SK-N-SH (cell line): ENCODE measurements around the gene BMPR1B. TPM values are rescaled to one million over a fixed set of nuclear protein-coding genes. Genes with fewer than 3 reads are reported as not detected.

Experiments
- CTCF ChIA-PET: fragments of 300-600, 350-600 bp; formaldehyde crosslinking; extraction: SDS; loops from one replicate; lab custom pipeline; 2021; lab: Yijun Ruan, JAX
- POLR2A ChIA-PET: fragments of 350-600 bp; sonication (Branson Sonifier 250); formaldehyde crosslinking; extraction: SDS; loops from one replicate; lab custom pipeline; 2020; ENCODE audit warnings: antibody characterized with exemption, inconsistent platforms; lab: Yijun Ruan, JAX
- DNase-seq: peaks from one replicate; pipeline ENCODE4 v3.0.0; 2012
- H2AFZ ChIP-seq: fragments of 200-600 bp; sonication (generic); 2 replicates; pipeline ENCODE4 v1.8.1; 2016; ENCODE audit warnings: antibody characterized with exemption, mild to moderate bottlenecking, low read depth
- H3F3A ChIP-seq: fragments of 200-600 bp; sonication (generic); replicated peaks from 2 replicates; pipeline ENCODE3; 2016; ENCODE audit warnings: antibody characterized with exemption, mild to moderate bottlenecking; ENCODE audit not compliant: insufficient read depth
- H3K27ac ChIP-seq, 2 experiments: fragments of 200-500 bp in 1 of 2; fragments of 200-600 bp in 1 of 2; sonication (Bioruptor generic) in 1 of 2; sonication (generic), shearing (Covaris generic) in 1 of 2; 2 replicates each; pipeline versions ENCODE4 v1.5.1 to v1.6.1; 2014 to 2016; ENCODE audit warnings: low read depth in 2 of 2, inconsistent platforms in 1 of 2, low read length in 1 of 2, mild to moderate bottlenecking in 1 of 2, mixed read lengths in 1 of 2
- H3K27me3 ChIP-seq: fragments of 200-600 bp; sonication (generic), shearing (Covaris generic); 2 replicates; pipeline ENCODE4 v1.6.1; 2016; ENCODE audit warnings: mixed run types; ENCODE audit not compliant: insufficient read depth
- H3K36me3 ChIP-seq, 2 experiments: fragments of 200-500 bp in 1 of 2; fragments of 200-600 bp in 1 of 2; sonication (Bioruptor generic) in 1 of 2; sonication (generic) in 1 of 2; replicated peaks in 1 of 2; 2 replicates each; pipeline versions ENCODE3 to v1.5.1; 2014 to 2016; ENCODE audit warnings: low read length in 1 of 2, mild to moderate bottlenecking in 1 of 2; ENCODE audit not compliant: insufficient read depth in 2 of 2, control insufficient read depth in 1 of 2
- H3K4me1 ChIP-seq, 2 experiments: fragments of 200-500 bp in 1 of 2; fragments of 200-600 bp in 1 of 2; sonication (Bioruptor generic) in 1 of 2; sonication (generic), shearing (Covaris generic) in 1 of 2; 2 replicates each; pipeline versions ENCODE4 v1.5.1 to v1.6.1; 2014 to 2016; ENCODE audit warnings: low read depth in 1 of 2, low read length in 1 of 2, mixed run types in 1 of 2; ENCODE audit not compliant: insufficient read depth in 2 of 2, control insufficient read depth in 1 of 2
- H3K4me2 ChIP-seq: fragments of 200-600 bp; sonication (generic), shearing (Covaris generic); 2 replicates; pipeline ENCODE4 v1.6.1; 2017; ENCODE audit warnings: mixed run types
- H3K4me3 ChIP-seq, 2 experiments: fragments of 200-500 bp in 1 of 2; fragments of 200-600 bp in 1 of 2; sonication (Bioruptor generic) in 1 of 2; sonication (generic), shearing (Covaris generic) in 1 of 2; 2 replicates each; pipeline versions ENCODE4 v1.5.1 to v1.8.1; 2014 to 2016; ENCODE audit warnings: low read depth in 2 of 2, inconsistent platforms in 1 of 2, low read length in 1 of 2, mild to moderate bottlenecking in 1 of 2, mixed read lengths in 1 of 2, moderate library complexity in 1 of 2
- H3K79me2 ChIP-seq: fragments of 200-600 bp; sonication (generic); 2 replicates; pipeline ENCODE4 v1.8.1; 2017; ENCODE audit warnings: mild to moderate bottlenecking; ENCODE audit not compliant: insufficient read depth
- H3K9ac ChIP-seq: fragments of 200-600 bp; sonication (generic); 2 replicates; pipeline ENCODE4 v1.6.1; 2017; ENCODE audit warnings: mixed run types
- H3K9me2 ChIP-seq: fragments of 200-600 bp; sonication (generic); 2 replicates; pipeline ENCODE4 v1.6.1; 2017; ENCODE audit warnings: mixed run types
- H3K9me3 ChIP-seq: fragments of 200-600 bp; sonication (generic); 2 replicates; pipeline ENCODE4 v1.6.1; 2017; ENCODE audit warnings: mixed run types, mild to moderate bottlenecking, moderate library complexity
- H4K20me1 ChIP-seq: fragments of 200-600 bp; sonication (generic); 2 replicates; pipeline ENCODE4 v1.6.1; 2017; ENCODE audit warnings: mild to moderate bottlenecking, mixed run types; ENCODE audit not compliant: insufficient read depth
- CHD2 ChIP-seq: fragments of 150-350 bp; IDR thresholded peaks from 2 replicates; pipeline ENCODE4 v1.6.1; 2018; ENCODE audit warnings: low read length; ENCODE audit not compliant: partially characterized antibody
- CTCF ChIP-seq: fragments of 200-600 bp; sonication (generic); IDR thresholded peaks from 2 replicates; pipeline ENCODE4 v1.6.1; 2017; ENCODE audit warnings: antibody characterized with exemption, mild to moderate bottlenecking, moderate library complexity
- ELF1 ChIP-seq: IDR thresholded peaks from 2 replicates; pipeline ENCODE4 v1.4.0; 2012
- EZH2phosphoT487 ChIP-seq: fragments of 200-600 bp; sonication (generic); IDR thresholded peaks from 2 replicates; pipeline ENCODE4 v1.6.1; 2017; ENCODE audit warnings: low read depth, mixed run types, mild to moderate bottlenecking, antibody characterized with exemption, moderate library complexity, borderline replicate concordance
- FOSL2 ChIP-seq: IDR thresholded peaks from 2 replicates; pipeline ENCODE4 v1.4.0; 2012; ENCODE audit warnings: low read depth, mild to moderate bottlenecking, moderate library complexity, borderline replicate concordance
- GABPA ChIP-seq: IDR thresholded peaks from 2 replicates; pipeline ENCODE4 v1.4.0; 2012; ENCODE audit warnings: low read depth, mild to moderate bottlenecking
- IRF3 ChIP-seq: fragments of 150-350 bp; IDR thresholded peaks from 2 replicates; pipeline ENCODE4 v1.6.1; 2016; ENCODE audit warnings: mild to moderate bottlenecking, low read depth, low read length
- JUND ChIP-seq: IDR thresholded peaks from 2 replicates; pipeline ENCODE4 v1.4.0; 2012
- MEF2A ChIP-seq: IDR thresholded peaks from 2 replicates; pipeline ENCODE4 v1.4.0; 2012; ENCODE audit warnings: low read depth, borderline replicate concordance
- NFIC ChIP-seq: IDR thresholded peaks from 2 replicates; pipeline ENCODE4 v1.4.0; 2012; ENCODE audit warnings: borderline replicate concordance
- NRF1 ChIP-seq: IDR thresholded peaks from 2 replicates; pipeline ENCODE4 v1.6.1; 2012; ENCODE audit warnings: low read depth, mild to moderate bottlenecking, low read length
- POLR2AphosphoS5 ChIP-seq: IDR thresholded peaks from 2 replicates; pipeline ENCODE4 v1.6.1; 2012; ENCODE audit warnings: low read depth, low read length
- RAD21 ChIP-seq: IDR thresholded peaks from 2 replicates; pipeline ENCODE4 v1.6.1; 2012; ENCODE audit warnings: mild to moderate bottlenecking, low read length
- RFX5 ChIP-seq: IDR thresholded peaks from 2 replicates; pipeline ENCODE4 v1.6.1; 2012; ENCODE audit warnings: mild to moderate bottlenecking, improper control_type of control experiment, low read length
- SIN3A ChIP-seq: IDR thresholded peaks from 2 replicates; pipeline ENCODE4 v1.6.1; 2012; ENCODE audit warnings: low read depth, mild to moderate bottlenecking, low read length, moderate library complexity, borderline replicate concordance
- TAF1 ChIP-seq: IDR thresholded peaks from 2 replicates; pipeline ENCODE4 v1.6.1; 2012; ENCODE audit warnings: low read depth, mild to moderate bottlenecking, low read length, moderate library complexity, borderline replicate concordance
- TCF12 ChIP-seq: IDR thresholded peaks from 2 replicates; pipeline ENCODE4 v1.4.0; 2012
- whole genome bisulfite sequencing: methylation state at CpG from one replicate; pipeline ENCODE4 v1.1.6; 2017; ENCODE audit warnings: low lambda C conversion rate; 5-methylcytosine and 5-hydroxymethylcytosine counted together
- polyA plus RNA-seq, 3 experiments: library from polyadenylated mRNA; depleted of rRNA; stranded (reverse); fragments of >200 nt; gene quantifications; 2 replicates each; pipeline ENCODE4 v1.2.3, GENCODE V29; 2012
- TF ChIP-seq, protein P1 (sequence below): IDR thresholded peaks from 2 replicates; pipeline ENCODE4 v1.6.1; 2012; ENCODE audit warnings: mild to moderate bottlenecking, low read depth, low read length, moderate library complexity

Gene BMPR1B
- polyA plus RNA-seq, 1 of the 3 experiments (the other 2 are of a cell fraction), result 0.16 TPM

- H3K4me1 ChIP-seq, result peaks cover 0 to 5% of the 10 kb centered on the region in 2 experiments; a peak in 2 of 4 replicates
- H4K20me1 ChIP-seq, result no peaks in the 10 kb centered on the region
- ChIA-PET POLR2A (no interaction called here), CTCF (interaction anchor here (0.9 to 2.6 kb wide), 6 partner anchors 11 to 470 kb away, joined by 3 to 14 read pairs (median 3); partner anchors contain the start of gene BMPR1B)
- no peaks in the 10 kb centered on the region for H3K27me3 ChIP-seq
- 84% methylated on average over 3 of the region's 3 CpGs for whole genome bisulfite sequencing
- TF ChIP-seq POLR2AphosphoS5 (no peak), GABPA (no peak), FOSL2 (no peak), CHD2 (no peak), RFX5 (no peak), IRF3 (no peak), EZH2phosphoT487 (no peak), RAD21 (no peak), NFIC (no peak), NRF1 (no peak), JUND (no peak), SIN3A (no peak), ELF1 (no peak), CTCF (no peak), TCF12 (no peak), MEF2A (no peak), TAF1 (no peak)
- TF ChIP-seq, protein P1, sequence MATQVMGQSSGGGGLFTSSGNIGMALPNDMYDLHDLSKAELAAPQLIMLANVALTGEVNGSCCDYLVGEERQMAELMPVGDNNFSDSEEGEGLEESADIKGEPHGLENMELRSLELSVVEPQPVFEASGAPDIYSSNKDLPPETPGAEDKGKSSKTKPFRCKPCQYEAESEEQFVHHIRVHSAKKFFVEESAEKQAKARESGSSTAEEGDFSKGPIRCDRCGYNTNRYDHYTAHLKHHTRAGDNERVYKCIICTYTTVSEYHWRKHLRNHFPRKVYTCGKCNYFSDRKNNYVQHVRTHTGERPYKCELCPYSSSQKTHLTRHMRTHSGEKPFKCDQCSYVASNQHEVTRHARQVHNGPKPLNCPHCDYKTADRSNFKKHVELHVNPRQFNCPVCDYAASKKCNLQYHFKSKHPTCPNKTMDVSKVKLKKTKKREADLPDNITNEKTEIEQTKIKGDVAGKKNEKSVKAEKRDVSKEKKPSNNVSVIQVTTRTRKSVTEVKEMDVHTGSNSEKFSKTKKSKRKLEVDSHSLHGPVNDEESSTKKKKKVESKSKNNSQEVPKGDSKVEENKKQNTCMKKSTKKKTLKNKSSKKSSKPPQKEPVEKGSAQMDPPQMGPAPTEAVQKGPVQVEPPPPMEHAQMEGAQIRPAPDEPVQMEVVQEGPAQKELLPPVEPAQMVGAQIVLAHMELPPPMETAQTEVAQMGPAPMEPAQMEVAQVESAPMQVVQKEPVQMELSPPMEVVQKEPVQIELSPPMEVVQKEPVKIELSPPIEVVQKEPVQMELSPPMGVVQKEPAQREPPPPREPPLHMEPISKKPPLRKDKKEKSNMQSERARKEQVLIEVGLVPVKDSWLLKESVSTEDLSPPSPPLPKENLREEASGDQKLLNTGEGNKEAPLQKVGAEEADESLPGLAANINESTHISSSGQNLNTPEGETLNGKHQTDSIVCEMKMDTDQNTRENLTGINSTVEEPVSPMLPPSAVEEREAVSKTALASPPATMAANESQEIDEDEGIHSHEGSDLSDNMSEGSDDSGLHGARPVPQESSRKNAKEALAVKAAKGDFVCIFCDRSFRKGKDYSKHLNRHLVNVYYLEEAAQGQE, result no peak
- no peaks in the 10 kb centered on the region for H3K36me3 ChIP-seq
- no peak overlapping the region for H2AFZ ChIP-seq
- 0 out of 4 replicates have a peak overlapping the region, but pooled peaks of 1 of the 2 experiments have one; percentile 7 for H3K27ac ChIP-seq
- DNase-seq, result no peak
- no peak overlapping the region for H3K9ac ChIP-seq
- H3K4me2 ChIP-seq, result no peak overlapping the region
- H3K9me2 ChIP-seq, result no peaks in the 10 kb centered on the region
- no peak overlapping the region for H3K4me3 ChIP-seq
- H3F3A ChIP-seq, result no peaks in the 10 kb centered on the region
- no peaks in the 10 kb centered on the region for H3K79me2 ChIP-seq
- no peaks in the 10 kb centered on the region for H3K9me3 ChIP-seq
These were observed 333.5 kb downstream of the BMPR1B start for GRCh38 chr4:95091272-95091671.
